K562 (cell line): ENCODE results near the gene CRACR2B. TPM values are rescaled to one million over a fixed set of nuclear protein-coding genes. Genes with fewer than 3 reads are reported as not detected.
A peak's percentile ranks its signal among the peaks of the same experiment; 100 is the strongest.

ENCODE experiments used
- GTF3C2 ChIP-seq: IDR thresholded peaks from 3 replicates; pipeline ENCODE4 v1.6.1; 2011; ENCODE audit warnings: borderline replicate concordance, mild to moderate bottlenecking, moderate library complexity; ENCODE audit not compliant: insufficient read length; ENCODE audit errors: extremely low read depth
- HIVEP1 ChIP-seq: fragments of 250-450 bp; sonication (Bioruptor Pico); IDR thresholded peaks from 2 replicates; pipeline ENCODE4 v1.4.0; 2020; ENCODE audit warnings: mild to moderate bottlenecking
- MCM5 ChIP-seq: fragments of 450-650 bp; IDR thresholded peaks from 2 replicates; pipeline ENCODE4 v1.6.1; 2016; ENCODE audit warnings: low read depth
- PPARD ChIP-seq: fragments of 250-450 bp; sonication (Bioruptor Pico); IDR thresholded peaks from 2 replicates; pipeline ENCODE4 v1.8.0; 2022; ENCODE audit warnings: inconsistent platforms, mild to moderate bottlenecking, moderate library complexity
- SAFB2 ChIP-seq: fragments of 200-400 bp; formaldehyde crosslinking; IDR thresholded peaks from 2 replicates; pipeline ENCODE4 v1.6.1; 2018; ENCODE audit warnings: borderline replicate concordance, low read length, low read depth, moderate library complexity; ENCODE audit not compliant: severe bottlenecking
- SIRT6 ChIP-seq: IDR thresholded peaks from one replicate; pipeline ENCODE4 v1.6.1; 2012; ENCODE audit warnings: low read depth, mild to moderate bottlenecking, control low read depth, inconsistent platforms, low read length, moderate library complexity
- SRSF1 ChIP-seq: fragments of 200-400 bp; formaldehyde crosslinking; IDR thresholded peaks from 2 replicates; pipeline ENCODE4 v1.6.1; 2017; ENCODE audit warnings: mild to moderate bottlenecking, low read depth, low read length, moderate library complexity
- TAF15 ChIP-seq: fragments of 200-400 bp; formaldehyde crosslinking; IDR thresholded peaks from 2 replicates; pipeline ENCODE4 v1.6.1; 2017; ENCODE audit warnings: mild to moderate bottlenecking, low read depth, low read length, moderate library complexity
- TCF7 ChIP-seq: sonication (generic); IDR thresholded peaks from 2 replicates; pipeline ENCODE4 v1.6.1; 2016; ENCODE audit warnings: antibody characterized with exemption, borderline replicate concordance
- YY1 ChIP-seq, 3 experiments: IDR thresholded peaks; 2 replicates each; pipeline ENCODE4 v1.6.1; 2011; ENCODE audit warnings: low read length in 2 of 3, mild to moderate bottlenecking in 2 of 3, moderate library complexity in 2 of 3, borderline replicate concordance in 1 of 3, control low read depth in 1 of 3, low read depth in 1 of 3; ENCODE audit not compliant: insufficient read depth in 3 of 3, insufficient replicate concordance in 2 of 3, control insufficient read depth in 1 of 3, insufficient read length in 1 of 3; ENCODE audit errors: extremely low read depth in 1 of 3
- ZNF134 ChIP-seq: fragments of 250-450 bp; sonication (Bioruptor Pico); conservative IDR thresholded peaks from 2 replicates; pipeline ENCODE4 v1.4.0; 2020
- ZNF184 ChIP-seq: sonication (generic); formaldehyde crosslinking; IDR thresholded peaks from 2 replicates; pipeline ENCODE4 v1.5.0; 2020; ENCODE audit warnings: missing genetic modification reagents
- ZNF197 ChIP-seq: fragments of 200-800 bp; sonication (Bioruptor generic); IDR thresholded peaks from 2 replicates; pipeline ENCODE4 v1.6.1; 2016; ENCODE audit warnings: low read depth, missing genetic modification characterization, missing compliant biosample characterization
- ZNF551 ChIP-seq: fragments of 250-450 bp; sonication (Bioruptor Pico); IDR thresholded peaks from 2 replicates; pipeline ENCODE4 v1.5.0; 2021; ENCODE audit warnings: mild to moderate bottlenecking, moderate library complexity
- polyA plus RNA-seq, 8 experiments: library from polyadenylated mRNA; depleted of rRNA in 4 of 8; stranded (reverse) in 5 of 8; unstranded in 3 of 8; fragments of >200 nt; fragmentation: Nextera tagmentation in 2 of 8; fragmentation: Illumina TruSeq in 1 of 8; extraction: Ambion mirVana in 2 of 8; extraction: Trizol in 1 of 8; gene quantifications; 2 replicates each; pipeline versions ENCODE4 v1.2.1 to v1.2.3, GENCODE V29; 2011 to 2014; ENCODE audit warnings: inconsistent platforms in 1 of 8, missing spikeins in 1 of 8
- total RNA-seq, 7 experiments: library from RNA; depleted of rRNA in 6 of 7; stranded (reverse); fragments of >200 nt in 6 of 7; fragmentation: Illumina TruSeq in 2 of 7; extraction: Trizol in 2 of 7; gene quantifications; 2 replicates each; pipeline versions ENCODE4 v1.2.1 to v1.2.3, GENCODE V29; 2011 to 2021; ENCODE audit warnings: low replicate concordance in 1 of 7
- TF ChIP-seq, protein P1 (sequence below): fragments of 250-450 bp; sonication (Bioruptor Pico); IDR thresholded peaks from 2 replicates; pipeline ENCODE4 v1.5.0; 2021
- TF ChIP-seq, protein P2 (sequence below): fragments of 250-450 bp; sonication (Bioruptor Pico); IDR thresholded peaks from 2 replicates; pipeline ENCODE4 v1.4.0; 2020; ENCODE audit warnings: mild to moderate bottlenecking
- TF ChIP-seq, protein P3 (sequence below): sonication (generic); formaldehyde crosslinking; IDR thresholded peaks from 2 replicates; pipeline ENCODE4 v1.5.0; 2020; ENCODE audit warnings: missing genetic modification reagents
- TF ChIP-seq, protein P4 (sequence below): sonication (generic); formaldehyde crosslinking; IDR thresholded peaks from 2 replicates; pipeline ENCODE4 v1.8.0; 2022; ENCODE audit warnings: mild to moderate bottlenecking, missing genetic modification reagents, borderline replicate concordance

CRACR2B gene
- total and polyA plus RNA-seq, 9 of the 15 experiments (the other 6 are each of a cell fraction or from before 2014, with no cell fraction given): 0.10 to 51.0 (median 6.0) TPM

DNA sequence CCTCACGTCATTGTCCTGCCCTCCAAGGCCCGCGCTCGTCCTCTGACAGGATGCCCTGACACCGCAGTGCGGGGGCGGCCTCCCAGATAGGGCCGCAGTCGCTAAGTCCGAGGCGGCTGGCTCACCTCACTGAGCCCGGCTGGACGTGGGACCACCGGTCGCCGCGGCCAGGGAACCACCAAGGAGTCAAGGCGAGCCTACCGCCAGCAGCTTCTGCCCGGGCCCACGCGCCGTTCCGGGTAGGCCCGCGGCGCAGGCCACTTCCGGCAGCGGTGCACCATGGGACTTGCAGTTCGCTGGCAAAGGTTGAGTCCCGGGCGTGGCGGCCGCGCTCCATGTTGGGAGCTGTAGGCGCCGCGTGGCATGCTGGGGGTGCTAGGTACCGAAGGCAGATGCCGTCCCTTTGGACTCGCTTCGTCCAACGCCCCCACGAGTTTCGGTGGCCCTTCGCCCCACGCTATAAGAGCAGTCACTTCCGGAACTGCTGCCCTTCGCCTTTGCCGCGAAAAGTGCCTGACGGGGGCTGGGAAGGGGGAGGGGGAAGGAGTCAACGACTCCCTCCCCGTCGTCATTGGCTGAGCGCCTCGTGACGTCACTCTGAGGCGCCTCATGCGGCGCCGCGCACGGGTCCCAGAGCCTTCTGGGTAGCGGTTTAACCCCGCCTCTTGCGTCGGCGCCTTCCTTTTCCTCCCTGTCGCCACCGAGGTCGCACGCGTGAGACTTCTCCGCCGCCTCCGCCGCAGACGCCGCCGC, 18.3 kb upstream of the CRACR2B start, which contains the start of gene RPLP2 (continued):
- TF ChIP-seq ZNF134 (no peak), SIRT6 (no peak), YY1 (IDR thresholded peaks at IDR 0.05; ENCODE audit: borderline replicate concordance in 1 of 3, control insufficient read depth in 1 of 3, extremely low read depth in 1 of 3, insufficient read depth in 3 of 3, insufficient read length in 1 of 3, insufficient replicate concordance in 2 of 3, low read depth in 1 of 3, low read length in 2 of 3) (peak; percentile 44 to 79 (median 79)), SRSF1 (no peak; the same call in 1 of the 2 replicates), ZNF184 (CRISPR knock-in tag) (no peak), SAFB2 (no peak), ZNF551 (CRISPR knock-in tag) (no peak), HIVEP1 (no peak), ZNF197 (CRISPR knock-in tag) (peak; percentile 72; the same call in 1 of the 2 replicates), MCM5 (no peak), PPARD (CRISPR knock-in tag) (no peak), GTF3C2 (no peak), TAF15 (no peak), TCF7 (no peak)
- TF ChIP-seq, protein P1, sequence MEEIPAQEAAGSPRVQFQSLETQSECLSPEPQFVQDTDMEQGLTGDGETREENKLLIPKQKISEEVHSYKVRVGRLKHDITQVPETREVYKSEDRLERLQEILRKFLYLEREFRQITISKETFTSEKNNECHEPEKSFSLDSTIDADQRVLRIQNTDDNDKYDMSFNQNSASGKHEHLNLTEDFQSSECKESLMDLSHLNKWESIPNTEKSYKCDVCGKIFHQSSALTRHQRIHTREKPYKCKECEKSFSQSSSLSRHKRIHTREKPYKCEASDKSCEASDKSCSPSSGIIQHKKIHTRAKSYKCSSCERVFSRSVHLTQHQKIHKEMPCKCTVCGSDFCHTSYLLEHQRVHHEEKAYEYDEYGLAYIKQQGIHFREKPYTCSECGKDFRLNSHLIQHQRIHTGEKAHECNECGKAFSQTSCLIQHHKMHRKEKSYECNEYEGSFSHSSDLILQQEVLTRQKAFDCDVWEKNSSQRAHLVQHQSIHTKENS (CRISPR knock-in tag): no peak
- TF ChIP-seq, protein P2, sequence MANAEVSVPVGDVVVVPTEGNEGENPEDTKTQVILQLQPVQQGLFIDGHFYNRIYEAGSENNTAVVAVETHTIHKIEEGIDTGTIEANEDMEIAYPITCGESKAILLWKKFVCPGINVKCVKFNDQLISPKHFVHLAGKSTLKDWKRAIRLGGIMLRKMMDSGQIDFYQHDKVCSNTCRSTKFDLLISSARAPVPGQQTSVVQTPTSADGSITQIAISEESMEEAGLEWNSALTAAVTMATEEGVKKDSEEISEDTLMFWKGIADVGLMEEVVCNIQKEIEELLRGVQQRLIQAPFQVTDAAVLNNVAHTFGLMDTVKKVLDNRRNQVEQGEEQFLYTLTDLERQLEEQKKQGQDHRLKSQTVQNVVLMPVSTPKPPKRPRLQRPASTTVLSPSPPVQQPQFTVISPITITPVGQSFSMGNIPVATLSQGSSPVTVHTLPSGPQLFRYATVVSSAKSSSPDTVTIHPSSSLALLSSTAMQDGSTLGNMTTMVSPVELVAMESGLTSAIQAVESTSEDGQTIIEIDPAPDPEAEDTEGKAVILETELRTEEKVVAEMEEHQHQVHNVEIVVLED (CRISPR knock-in tag): peak; percentile 94
- TF ChIP-seq, protein P3, sequence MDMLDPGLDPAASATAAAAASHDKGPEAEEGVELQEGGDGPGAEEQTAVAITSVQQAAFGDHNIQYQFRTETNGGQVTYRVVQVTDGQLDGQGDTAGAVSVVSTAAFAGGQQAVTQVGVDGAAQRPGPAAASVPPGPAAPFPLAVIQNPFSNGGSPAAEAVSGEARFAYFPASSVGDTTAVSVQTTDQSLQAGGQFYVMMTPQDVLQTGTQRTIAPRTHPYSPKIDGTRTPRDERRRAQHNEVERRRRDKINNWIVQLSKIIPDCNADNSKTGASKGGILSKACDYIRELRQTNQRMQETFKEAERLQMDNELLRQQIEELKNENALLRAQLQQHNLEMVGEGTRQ (CRISPR knock-in tag): no peak
- TF ChIP-seq, protein P4, sequence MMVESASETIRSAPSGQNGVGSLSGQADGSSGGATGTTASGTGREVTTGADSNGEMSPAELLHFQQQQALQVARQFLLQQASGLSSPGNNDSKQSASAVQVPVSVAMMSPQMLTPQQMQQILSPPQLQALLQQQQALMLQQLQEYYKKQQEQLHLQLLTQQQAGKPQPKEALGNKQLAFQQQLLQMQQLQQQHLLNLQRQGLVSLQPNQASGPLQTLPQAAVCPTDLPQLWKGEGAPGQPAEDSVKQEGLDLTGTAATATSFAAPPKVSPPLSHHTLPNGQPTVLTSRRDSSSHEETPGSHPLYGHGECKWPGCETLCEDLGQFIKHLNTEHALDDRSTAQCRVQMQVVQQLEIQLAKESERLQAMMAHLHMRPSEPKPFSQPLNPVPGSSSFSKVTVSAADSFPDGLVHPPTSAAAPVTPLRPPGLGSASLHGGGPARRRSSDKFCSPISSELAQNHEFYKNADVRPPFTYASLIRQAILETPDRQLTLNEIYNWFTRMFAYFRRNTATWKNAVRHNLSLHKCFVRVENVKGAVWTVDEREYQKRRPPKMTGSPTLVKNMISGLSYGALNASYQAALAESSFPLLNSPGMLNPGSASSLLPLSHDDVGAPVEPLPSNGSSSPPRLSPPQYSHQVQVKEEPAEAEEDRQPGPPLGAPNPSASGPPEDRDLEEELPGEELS (CRISPR knock-in tag): peak; percentile 87
